ENCODE data around the gene TMEM88.

DNA sequence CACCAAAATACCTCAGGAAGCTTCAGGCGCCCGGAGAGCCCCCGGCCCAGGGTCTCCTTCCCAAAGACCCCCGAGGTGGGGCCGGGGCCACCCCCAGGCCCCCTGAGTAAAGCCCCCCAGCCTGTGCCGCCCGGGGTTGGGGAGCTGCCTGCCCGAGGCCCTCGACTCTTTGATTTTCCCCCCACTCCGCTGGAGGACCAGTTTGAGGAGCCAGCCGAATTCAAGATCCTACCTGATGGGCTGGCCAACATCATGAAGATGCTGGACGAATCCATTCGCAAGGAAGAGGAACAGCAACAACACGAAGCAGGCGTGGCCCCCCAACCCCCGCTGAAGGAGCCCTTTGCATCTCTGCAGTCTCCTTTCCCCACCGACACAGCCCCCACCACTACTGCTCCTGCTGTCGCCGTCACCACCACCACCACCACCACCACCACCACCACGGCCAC, 6.7 kb upstream of the TMEM88 start:
- no peak for TF ChIP-seq POLR2A (IDR thresholded peaks at IDR 0.05; ENCODE audit: low read depth, low read length)
- TF ChIP-seq POLR2AphosphoS5 (IDR thresholded peaks at IDR 0.05; ENCODE audit: low read depth, low read length) = no peak

All from GM12892 (cell line).